22Rv1 (cell line): ENCODE results near the gene CCT6A.
"Not testable (repeated sequence)": the region's sequence is repeated elsewhere in the genome, so short reads cannot be mapped to it uniquely, and the experiment has no call there.

Source experiments
- H3K27ac ChIP-seq: fragments of 450-650 bp; 2 replicates; pipeline ENCODE4 v1.5.1; 2017
- ZFX ChIP-seq: fragments of 450-650 bp; IDR thresholded peaks from 2 replicates; pipeline ENCODE4 v1.6.1; 2017; ENCODE audit warnings: antibody characterized with exemption, borderline replicate concordance
- TF ChIP-seq, protein P1 (sequence below): fragments of 450-650 bp; IDR thresholded peaks from 2 replicates; pipeline ENCODE4 v1.5.1; 2017; ENCODE audit warnings: mild to moderate bottlenecking

Gene CCT6A

DNA sequence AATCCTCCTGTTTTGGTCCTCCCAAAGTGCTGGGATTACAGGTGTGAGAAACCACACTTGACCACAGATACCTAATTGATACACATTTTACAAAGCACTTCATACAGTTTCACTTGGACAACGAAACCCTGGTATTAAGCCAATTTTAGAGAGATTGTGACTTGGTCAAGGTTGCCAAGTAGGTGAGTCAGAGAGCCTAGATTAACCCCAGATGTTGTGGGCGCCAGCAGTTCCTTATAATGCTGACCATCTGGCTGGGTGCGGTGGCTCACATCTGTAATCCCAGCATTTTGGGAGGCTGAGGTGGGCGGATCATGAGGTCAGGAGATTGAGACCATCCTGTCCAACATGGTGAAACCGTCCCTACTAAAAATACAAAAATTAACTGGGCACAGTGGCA lies 46.1 kb downstream of the CCT6A start:
- H3K27ac ChIP-seq = no peak overlapping the region
- TF ChIP-seq ZFX = no peak
- TF ChIP-seq, protein P1, sequence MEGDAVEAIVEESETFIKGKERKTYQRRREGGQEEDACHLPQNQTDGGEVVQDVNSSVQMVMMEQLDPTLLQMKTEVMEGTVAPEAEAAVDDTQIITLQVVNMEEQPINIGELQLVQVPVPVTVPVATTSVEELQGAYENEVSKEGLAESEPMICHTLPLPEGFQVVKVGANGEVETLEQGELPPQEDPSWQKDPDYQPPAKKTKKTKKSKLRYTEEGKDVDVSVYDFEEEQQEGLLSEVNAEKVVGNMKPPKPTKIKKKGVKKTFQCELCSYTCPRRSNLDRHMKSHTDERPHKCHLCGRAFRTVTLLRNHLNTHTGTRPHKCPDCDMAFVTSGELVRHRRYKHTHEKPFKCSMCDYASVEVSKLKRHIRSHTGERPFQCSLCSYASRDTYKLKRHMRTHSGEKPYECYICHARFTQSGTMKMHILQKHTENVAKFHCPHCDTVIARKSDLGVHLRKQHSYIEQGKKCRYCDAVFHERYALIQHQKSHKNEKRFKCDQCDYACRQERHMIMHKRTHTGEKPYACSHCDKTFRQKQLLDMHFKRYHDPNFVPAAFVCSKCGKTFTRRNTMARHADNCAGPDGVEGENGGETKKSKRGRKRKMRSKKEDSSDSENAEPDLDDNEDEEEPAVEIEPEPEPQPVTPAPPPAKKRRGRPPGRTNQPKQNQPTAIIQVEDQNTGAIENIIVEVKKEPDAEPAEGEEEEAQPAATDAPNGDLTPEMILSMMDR = no peak

DNA sequence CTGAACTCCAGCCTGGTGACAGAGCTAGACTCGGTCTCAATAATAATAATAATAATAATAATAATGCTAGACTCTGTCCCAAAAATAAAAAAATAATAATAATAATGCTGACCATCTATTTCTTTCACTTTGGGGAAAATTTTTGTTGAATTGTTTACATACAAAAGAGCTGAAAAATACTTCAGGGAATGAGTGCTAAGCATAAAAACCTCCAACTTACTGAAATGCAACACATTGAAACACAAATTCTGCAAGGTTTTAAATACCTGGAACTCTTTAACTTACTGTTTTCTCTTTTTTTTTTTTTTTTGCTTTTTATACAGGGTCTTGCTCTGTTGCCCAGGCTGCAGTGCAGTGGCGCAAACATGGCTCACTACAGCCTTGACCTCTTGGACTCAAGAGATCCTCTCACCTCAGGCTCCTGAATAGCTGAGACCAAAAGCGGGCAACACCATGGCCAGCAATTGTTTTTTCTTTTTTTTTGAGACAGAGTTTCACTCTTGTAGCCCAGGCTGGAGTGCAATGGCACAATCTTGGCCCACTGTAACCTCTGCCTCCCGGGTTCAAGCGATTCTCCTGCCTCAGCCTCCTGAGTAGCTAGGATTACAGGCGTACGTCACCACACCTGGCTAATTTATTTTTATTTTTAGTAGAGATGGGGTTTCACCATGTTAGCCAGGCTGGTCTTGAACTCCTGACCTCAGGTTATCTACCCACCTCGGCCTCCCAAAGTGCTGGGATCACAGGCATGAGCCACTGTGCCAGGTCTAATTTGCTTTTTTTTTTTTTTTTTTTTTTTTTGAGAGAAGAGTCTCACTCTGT lies 46.8 kb downstream of the CCT6A start:
- H3K27ac ChIP-seq = not testable (repeated sequence)

DNA sequence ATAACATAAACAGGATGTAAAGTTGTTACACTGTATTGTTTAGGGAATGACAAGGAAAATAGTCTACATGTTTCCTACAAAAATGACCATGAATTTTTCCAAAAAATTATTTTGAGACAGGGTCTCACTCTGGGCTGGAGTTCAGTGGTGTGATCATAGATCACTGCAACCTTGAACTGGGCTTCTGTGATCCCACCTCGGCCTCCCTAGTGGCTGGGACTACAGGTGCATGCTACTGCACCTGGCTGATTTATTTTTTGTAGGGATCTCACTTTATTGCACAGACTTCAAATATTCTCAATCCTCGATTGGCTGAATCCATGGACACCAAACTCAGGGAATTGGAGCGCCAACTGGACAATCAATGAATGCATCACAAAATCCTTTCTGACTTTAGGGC lies 48.1 kb downstream of the CCT6A start:
- no peak overlapping the region for H3K27ac ChIP-seq
- TF ChIP-seq, protein P1 = no peak
- no peak for TF ChIP-seq ZFX

DNA sequence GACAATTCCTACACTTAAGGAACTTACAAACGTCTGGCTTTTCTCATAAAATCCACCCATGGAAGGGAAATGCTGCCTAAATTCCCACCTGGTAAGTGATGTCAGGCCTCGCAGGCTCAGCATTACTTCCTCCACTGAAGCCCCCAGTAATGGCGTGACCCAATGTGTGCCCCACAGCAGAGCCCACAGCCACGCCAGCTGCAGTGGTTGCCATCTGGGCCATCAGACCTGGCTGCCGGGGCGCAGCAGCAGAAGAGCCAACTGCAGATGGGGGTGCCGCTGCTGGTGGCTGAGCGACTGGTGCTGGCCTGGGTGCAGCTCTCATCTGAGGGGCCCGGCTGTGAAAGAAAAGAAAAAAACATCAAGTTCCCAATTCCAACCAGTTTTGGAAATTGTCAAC lies 52.6 kb downstream of the CCT6A start:
- H3K27ac ChIP-seq = not testable (repeated sequence)

DNA sequence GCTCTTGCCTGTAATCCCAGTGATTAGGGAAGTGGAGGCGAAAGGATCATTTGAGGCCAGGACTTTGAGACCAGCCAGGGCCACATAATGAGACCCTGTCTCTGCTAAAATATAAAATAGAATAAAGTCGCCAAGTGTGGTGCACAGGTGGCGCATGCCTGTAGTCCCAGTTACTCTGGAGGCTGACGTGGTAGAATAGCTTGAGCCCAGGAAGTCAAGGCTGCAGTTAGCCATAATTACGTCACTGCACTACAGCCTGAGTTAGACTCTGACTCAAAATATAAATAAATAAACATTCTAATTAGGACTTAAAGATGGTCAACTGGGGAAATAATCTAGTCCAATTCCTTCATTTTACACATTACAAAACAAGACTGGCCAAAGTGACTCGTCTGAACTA lies 53.9 kb downstream of the CCT6A start:
- TF ChIP-seq ZFX = no peak
- TF ChIP-seq, protein P1 = no peak
- peak overlapping the region; percentile 77 for H3K27ac ChIP-seq

DNA sequence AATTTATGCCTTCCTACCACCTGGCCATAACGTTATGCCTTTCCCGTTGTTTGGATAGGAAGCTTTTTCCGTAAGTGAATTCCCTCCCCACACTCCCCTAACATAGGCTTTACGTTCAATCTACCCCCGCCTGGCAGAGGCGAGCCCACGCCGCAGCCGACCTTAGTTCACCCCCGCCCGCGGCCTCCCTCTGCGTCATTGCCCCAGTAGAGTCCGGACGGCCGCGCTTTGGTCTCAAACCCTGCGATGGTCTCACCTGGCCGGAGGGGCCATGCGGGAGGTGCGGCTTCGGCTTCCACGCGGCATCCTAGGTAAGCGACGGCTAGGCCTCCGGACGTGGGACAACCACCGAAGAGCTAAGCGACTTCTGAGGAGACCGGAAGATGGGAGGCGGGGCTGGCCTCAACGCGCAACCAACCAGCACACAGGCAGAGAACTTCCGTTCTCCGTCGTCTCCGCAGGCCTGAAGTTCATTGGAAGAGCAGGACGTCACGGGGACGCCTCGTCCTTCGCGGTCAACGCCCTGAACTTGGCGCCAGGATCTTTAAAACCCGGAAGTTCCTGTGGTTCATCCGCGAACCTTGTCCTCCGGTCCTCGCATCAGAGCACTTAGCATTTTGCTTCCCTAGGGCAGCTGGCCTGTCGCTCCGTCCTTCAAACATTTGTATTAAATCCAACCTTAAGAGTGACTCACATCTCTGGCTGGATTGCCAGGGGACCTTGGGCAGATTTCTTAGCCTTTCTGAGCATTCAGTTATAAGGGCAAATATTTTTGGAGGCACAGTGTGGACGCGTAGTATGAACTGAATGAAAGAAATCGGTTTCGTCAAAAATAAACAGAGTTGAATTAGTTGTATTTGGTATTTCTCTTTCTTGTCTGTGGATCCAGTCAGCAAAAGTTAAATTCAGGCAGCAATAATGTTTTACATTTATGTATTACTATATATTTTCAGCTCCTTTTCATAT lies 54.8 kb downstream of the CCT6A start, which contains the start of gene CHCHD2:
Gene CHCHD2, minus strand, starts transcription at position 369 of the 966 bp plus-strand sequence. Its CDS starts 63 bp downstream, at position 306.
- peak within 1 kb of the TSS; percentile 77 for H3K27ac ChIP-seq
- no peak for TF ChIP-seq ZFX
- TF ChIP-seq, protein P1 = no peak

DNA sequence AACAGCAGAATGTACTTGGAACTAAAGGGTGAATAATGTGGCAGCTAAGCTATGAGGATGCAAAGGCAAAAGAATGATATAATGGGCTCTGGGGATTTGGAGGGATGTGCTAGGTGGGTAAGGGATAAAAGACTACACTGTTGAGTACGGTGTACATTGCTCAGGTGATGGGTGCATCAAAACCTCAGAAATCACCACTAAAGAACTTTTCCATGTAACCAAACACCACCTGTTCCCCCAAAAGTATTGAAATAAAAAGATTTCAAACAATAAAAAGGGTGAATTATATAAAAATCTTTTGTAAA lies 56.3 kb downstream of the CCT6A start:
- TF ChIP-seq, protein P1 = no peak
- TF ChIP-seq ZFX = no peak
- H3K27ac ChIP-seq = no peak overlapping the region

DNA sequence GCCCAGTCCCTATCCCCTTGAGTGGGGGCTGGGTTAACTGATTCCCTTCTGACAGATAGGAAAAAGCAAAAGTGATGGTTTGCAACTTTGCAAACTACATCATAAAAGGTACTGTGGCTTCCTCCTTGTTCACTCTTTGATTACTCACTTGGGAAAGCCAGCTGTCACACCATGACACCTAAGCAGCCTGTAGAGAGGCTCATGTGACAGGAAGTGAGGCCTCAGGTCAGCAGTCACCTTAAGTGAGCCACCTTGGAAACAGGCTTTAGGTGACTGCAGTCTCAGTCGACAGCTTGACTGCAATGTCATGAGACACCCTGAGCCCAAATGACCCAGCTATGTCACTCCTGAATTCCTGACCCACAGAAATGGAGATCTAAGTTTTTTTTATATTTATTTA lies 59.0 kb downstream of the CCT6A start:
- no peak for TF ChIP-seq ZFX
- TF ChIP-seq, protein P1 = no peak
- no peak overlapping the region for H3K27ac ChIP-seq

DNA sequence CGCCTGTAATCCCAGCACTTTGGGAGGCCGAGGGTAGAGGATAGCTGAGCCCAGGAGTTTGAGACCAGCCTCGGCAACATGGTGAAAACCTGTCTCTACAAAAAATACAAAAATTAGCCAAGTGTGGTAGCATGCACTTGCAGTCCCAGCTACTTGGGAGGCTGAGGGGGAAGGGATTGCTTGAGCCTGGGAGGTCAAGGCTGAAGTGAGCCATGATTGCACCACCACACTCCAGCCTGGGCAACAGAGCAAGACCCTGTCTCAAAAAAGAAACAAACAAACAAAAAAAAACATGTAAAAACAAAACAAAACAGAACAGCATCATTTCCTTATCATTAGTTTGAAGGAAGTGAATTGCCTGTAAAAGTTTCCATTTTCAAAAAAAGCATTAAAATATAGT lies 60.7 kb downstream of the CCT6A start:
- not testable (repeated sequence) for H3K27ac ChIP-seq
